Spleen (tissue), 11 donors: Measurements from ENCODE around the gene LDLRAD4. TPM values are rescaled to one million over a fixed set of nuclear protein-coding genes. Genes with fewer than 3 reads are reported as not detected.

Experiments
- DNase-seq: peaks from one replicate; pipeline ENCODE4 v3.0.0-alpha.2; 2020
- H3K27ac ChIP-seq, 8 donors: fragments of 200-600 bp; sonication (generic) in 7 of 8; 1 replicate in 4 of 8; 2 replicates in 4 of 8; pipeline versions ENCODE4 v1.5.0 to v1.8.0; 2016 to 2021; ENCODE audit warnings: inconsistent platforms in 4 of 8, mild to moderate bottlenecking in 4 of 8, moderate library complexity in 1 of 8
- H3K27me3 ChIP-seq, 7 donors: fragments of 200-600 bp; sonication (generic) in 6 of 7; replicated peaks in 1 of 7; 1 replicate in 4 of 7; 2 replicates in 3 of 7; pipeline versions ENCODE4 v1.5.0 to v1.8.0; 2016 to 2021; ENCODE audit warnings: inconsistent platforms in 3 of 7, mild to moderate bottlenecking in 1 of 7
- H3K36me3 ChIP-seq, 6 donors: fragments of 200-600 bp; sonication (generic) in 5 of 6; 1 replicate in 4 of 6; 2 replicates in 2 of 6; pipeline versions ENCODE4 v1.5.0 to v1.8.0; 2016 to 2021; ENCODE audit warnings: inconsistent platforms in 2 of 6
- H3K4me1 ChIP-seq, 6 donors: fragments of 200-600 bp; sonication (generic) in 5 of 6; 1 replicate in 3 of 6; 2 replicates in 3 of 6; pipeline versions ENCODE4 v1.5.0 to v1.8.0; 2016 to 2021; ENCODE audit warnings: inconsistent platforms in 3 of 6
- H3K4me3 ChIP-seq, 8 donors: fragments of 200-600 bp; sonication (generic) in 7 of 8; 1 replicate in 4 of 8; 2 replicates in 4 of 8; pipeline versions ENCODE4 v1.5.0 to v1.8.0; 2016 to 2021; ENCODE audit warnings: inconsistent platforms in 4 of 8, mild to moderate bottlenecking in 4 of 8, moderate library complexity in 2 of 8
- H3K9me3 ChIP-seq, 8 donors: fragments of 200-600 bp; sonication (generic) in 7 of 8; 1 replicate in 4 of 8; 2 replicates in 4 of 8; pipeline versions ENCODE4 v1.5.0 to v1.8.0; 2016 to 2021; ENCODE audit warnings: inconsistent platforms in 4 of 8
- CTCF ChIP-seq, 11 experiments: fragments of 200-600 bp in 7 of 11; fragments of 450-650 bp in 4 of 11; sonication (generic) in 4 of 11; IDR thresholded peaks in 8 of 11; conservative IDR thresholded peaks in 3 of 11; 1 replicate in 7 of 11; 2 replicates in 4 of 11; pipeline versions ENCODE4 v1.4.0 to v1.8.0; 2016 to 2021; ENCODE audit warnings: antibody characterized with exemption in 11 of 11, inconsistent platforms in 4 of 11, mild to moderate bottlenecking in 1 of 11
- POLR2A ChIP-seq, 3 donors: fragments of 450-650 bp; IDR thresholded peaks; one replicate each; pipeline ENCODE4 v1.5.1; 2017; ENCODE audit warnings: antibody characterized with exemption in 3 of 3, mild to moderate bottlenecking in 1 of 3
- POLR2AphosphoS5 ChIP-seq, 3 donors: sonication (generic); formaldehyde crosslinking; IDR thresholded peaks; one replicate each; pipeline ENCODE4 v1.5.1; 2017; ENCODE audit warnings: antibody characterized with exemption in 3 of 3
- WGBS, 5 donors: extraction: QIAGEN DNeasy Blood & Tissue Kit in 3 of 5; methylation state at CpG; one replicate each; pipeline versions ENCODE4 v1.1.5 to v1.1.7; 2013 to 2018; 5-methylcytosine and 5-hydroxymethylcytosine counted together
- intact Hi-C: fragments of 100-400 bp; cut with DNase I; formaldehyde crosslinking; loops from one replicate; pipeline ENCODE4 v1.15.0; 2023; ENCODE audit warnings: low total_unique reads
- polyA plus RNA-seq, 3 donors: library from polyadenylated mRNA; stranded (reverse); fragments of 200-250 nt; gene quantifications; one replicate each; pipeline ENCODE4 v1.2.1, GENCODE V29; 2013
- total RNA-seq, 7 donors: library from RNA; depleted of rRNA in 3 of 7; stranded (reverse); fragments of >200 nt in 3 of 7; fragmentation: NEBNext Ultra II Directional in 4 of 7; extraction: Animal tissue kit (Norgen Biotek cat#: 25700) in 4 of 7; gene quantifications; one replicate each; pipeline versions ENCODE4 v1.1.0 to v1.2.1, GENCODE V29; 2016 to 2021
- donor health status: healthy with polysubstance abuse.
- donor health status: DM: no; HTN: no; CAD: no; lungs with moderate emphysema.
- donor health status: DM: no; HTN: no; CAD: no.
- donor health status: Bipolar disorder and iron deficiency.
- donor health status: healthy.
- donor health status: DM: no; HTN: no; CAD: no.
- donor health status: DM: yes; HTN: yes; CAD: no.

LDLRAD4 gene
- total and polyA plus RNA-seq, 10 donors: 4.5 to 80.8 (median 46.4) TPM

- Histone ChIP-seq H3K4me3 (no peak overlapping the region), H3K36me3 (peaks cover 0 to 7% (median 0%) of the 10 kb centered on the region in 6 donors), H3K4me1 (peaks cover 14 to 64% (median 46%) of the 10 kb centered on the region in 6 donors), H3K27me3 (no peaks in the 10 kb centered on the region), H3K9me3 (no peaks in the 10 kb centered on the region), H3K27ac (peak overlapping the region in 5 of 8 donors; percentile 5 to 65 (median 48))
- TF ChIP-seq POLR2AphosphoS5 (IDR thresholded peaks at IDR 0.05) (no peak), CTCF (IDR thresholded peaks at IDR 0.05 in 8 of 11, conservative IDR thresholded peaks at IDR 0.05 in 3 of 11) (no peak), POLR2A (IDR thresholded peaks at IDR 0.05) (no peak)
- 79 to 94% (median 90%) methylated on average over 2 to 7 of the region's 7 CpGs for WGBS, 5 donors
- intact Hi-C loops: no loop called here
- DNase-seq: no peak
Measured at GRCh38 chr18:13580351-13580750, 361.8 kb downstream of the LDLRAD4 start.

- 93 to 96% (median 95%) methylated on average over 4 of the region's 4 CpGs for WGBS, 5 donors
- DNase-seq: no peak
- Histone ChIP-seq H3K27ac (no peak overlapping the region), H3K4me3 (no peak overlapping the region), H3K9me3 (no peaks in the 10 kb centered on the region), H3K27me3 (no peaks in the 10 kb centered on the region), H3K36me3 (peaks cover 0 to 7% (median 0%) of the 10 kb centered on the region in 6 donors), H3K4me1 (peaks cover 14 to 71% (median 53%) of the 10 kb centered on the region in 6 donors)
- TF ChIP-seq CTCF (IDR thresholded peaks at IDR 0.05 in 8 of 11, conservative IDR thresholded peaks at IDR 0.05 in 3 of 11) (no peak), POLR2AphosphoS5 (IDR thresholded peaks at IDR 0.05) (no peak), POLR2A (IDR thresholded peaks at IDR 0.05) (no peak)
- intact Hi-C loops: no loop called here
Measured at GRCh38 chr18:13580991-13581390, 362.4 kb downstream of the LDLRAD4 start.

- 90 to 98% (median 97%) methylated on average over 5 of the region's 5 CpGs for WGBS, 5 donors
Measured at GRCh38 chr18:13581496-13582177, 363.1 kb downstream of the LDLRAD4 start.

More at GRCh38 chr18:13581496-13582177, 363.1 kb downstream of the LDLRAD4 start:
- intact Hi-C loops: no loop called here
- Histone ChIP-seq H3K4me3 (no peak overlapping the region), H3K36me3 (peaks cover 0 to 7% (median 0%) of the 10 kb centered on the region in 6 donors), H3K27ac (no peak overlapping the region), H3K9me3 (no peaks in the 10 kb centered on the region), H3K4me1 (peaks cover 14 to 74% (median 54%) of the 10 kb centered on the region in 6 donors), H3K27me3 (no peaks in the 10 kb centered on the region)
- TF ChIP-seq POLR2A (IDR thresholded peaks at IDR 0.05) (no peak), POLR2AphosphoS5 (IDR thresholded peaks at IDR 0.05) (no peak), CTCF (IDR thresholded peaks at IDR 0.05 in 8 of 11, conservative IDR thresholded peaks at IDR 0.05 in 3 of 11) (no peak)
- no peak for DNase-seq
